Measurements from ENCODE around the gene SPON2.
"Not testable (repeated sequence)": the region's sequence is repeated elsewhere in the genome, so short reads cannot be mapped to it uniquely, and the experiment has no call there.

The SPON2 gene

DNA sequence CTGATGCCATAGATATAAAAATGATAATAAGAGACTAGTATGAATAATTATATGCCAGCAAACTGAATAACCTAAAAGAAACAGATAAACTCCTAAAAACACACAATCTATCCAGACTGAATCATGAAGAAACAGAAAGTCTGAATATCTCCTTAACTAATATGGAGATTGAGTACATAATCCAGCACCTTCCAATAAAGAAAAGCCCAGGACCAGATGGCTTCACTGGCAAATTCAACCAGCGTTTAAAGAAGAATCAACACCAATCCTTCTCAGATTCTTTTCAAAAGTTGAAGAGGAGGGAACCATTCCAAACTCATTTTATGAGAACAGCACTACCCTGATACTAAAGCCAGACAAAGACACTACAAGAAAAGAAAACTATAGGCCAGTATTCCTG is 32.5 kb downstream of the SPON2 start:
- no peak for DNase-seq

DNA sequence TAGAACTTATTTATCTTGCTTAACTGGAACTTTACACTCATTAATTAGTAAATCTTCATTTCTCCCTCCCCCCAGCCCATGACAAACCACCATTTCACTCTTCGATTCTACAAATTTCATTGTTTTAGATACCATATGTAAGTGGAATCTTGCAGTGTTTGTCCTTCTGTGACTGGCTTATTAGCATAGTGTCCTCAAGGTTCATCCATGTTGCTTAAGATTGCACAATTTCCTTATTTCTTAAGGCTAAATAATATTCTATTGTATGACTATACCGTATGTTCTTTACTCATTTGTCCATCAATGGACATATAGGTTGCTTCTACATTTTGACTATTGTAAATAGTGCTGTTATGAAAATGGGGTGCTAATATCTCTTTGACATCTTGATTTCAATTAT is 34.5 kb downstream of the SPON2 start:
- DNase-seq: no peak

DNA sequence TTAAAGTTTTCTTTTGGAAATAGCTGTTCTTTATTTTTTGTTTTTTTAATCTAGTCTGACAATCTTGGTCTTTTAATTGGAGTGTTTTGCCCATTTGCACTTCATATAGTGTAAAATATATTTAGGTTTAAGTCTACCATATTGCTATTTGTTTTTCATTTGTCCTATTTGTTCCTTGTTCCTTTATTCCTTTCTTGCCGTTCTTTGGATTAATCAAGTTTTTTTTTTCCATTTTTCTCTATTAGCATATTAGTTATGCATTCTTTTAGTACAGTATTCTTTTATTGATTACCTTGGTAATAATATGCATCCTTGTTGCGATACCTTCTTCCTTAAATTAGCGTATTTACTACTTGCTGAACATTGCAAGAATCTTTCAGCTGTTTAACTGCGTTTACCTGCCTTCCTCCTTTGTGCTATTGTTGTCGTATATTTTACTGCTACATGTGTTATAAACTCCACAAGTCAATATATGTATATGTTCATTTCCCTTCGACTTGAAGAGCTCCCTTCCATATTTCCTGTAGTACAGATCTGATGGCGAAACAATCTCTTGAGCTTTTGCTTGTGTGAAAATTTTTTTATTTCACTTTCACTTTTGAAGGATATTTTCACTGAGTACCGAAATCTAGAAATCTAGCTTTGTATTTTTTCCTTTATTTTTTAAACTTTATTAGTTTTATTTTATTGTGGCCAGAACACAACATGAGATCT is 35.2 kb downstream of the SPON2 start:
- no peak for DNase-seq

DNA sequence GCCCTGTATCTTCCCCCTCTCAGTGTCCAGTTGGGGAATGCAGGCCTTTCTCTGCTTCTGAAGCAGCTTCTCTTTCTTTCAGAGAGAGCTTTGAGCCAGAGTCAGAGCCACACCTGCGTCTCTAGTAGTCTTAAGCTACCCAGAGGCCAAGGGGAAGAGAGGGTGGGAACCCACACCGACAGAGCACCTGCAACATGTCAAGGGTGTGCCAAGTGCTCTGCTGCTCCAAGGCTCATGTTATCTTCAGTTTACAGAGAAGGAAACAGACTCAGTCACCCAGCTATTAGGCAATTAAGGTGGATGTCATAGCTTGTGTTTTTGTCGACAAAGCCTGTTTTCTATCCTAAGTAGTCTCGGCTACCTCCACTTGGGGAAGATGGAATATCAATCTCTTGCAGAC is 36.3 kb downstream of the SPON2 start:
- DNase-seq: no peak

DNA sequence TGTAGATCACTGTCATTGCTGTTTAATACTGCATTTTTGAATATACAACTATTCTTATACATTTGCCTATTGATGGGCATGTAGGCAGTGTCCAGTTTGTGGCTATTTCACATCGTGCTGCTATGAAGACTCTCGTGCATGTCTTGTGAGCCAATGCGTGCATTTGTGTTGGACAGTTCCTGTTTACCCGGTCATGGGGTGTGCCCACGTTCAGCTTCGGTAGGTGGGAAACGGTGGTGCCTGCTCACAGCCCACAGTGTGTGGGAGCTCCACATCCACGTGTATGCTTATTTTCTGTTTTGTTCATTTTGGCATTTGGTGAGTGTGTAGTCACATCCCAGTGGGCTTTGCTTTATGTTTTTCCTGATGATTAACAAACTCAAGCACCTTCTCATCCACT is 39.4 kb downstream of the SPON2 start:
- no peak for DNase-seq

DNA sequence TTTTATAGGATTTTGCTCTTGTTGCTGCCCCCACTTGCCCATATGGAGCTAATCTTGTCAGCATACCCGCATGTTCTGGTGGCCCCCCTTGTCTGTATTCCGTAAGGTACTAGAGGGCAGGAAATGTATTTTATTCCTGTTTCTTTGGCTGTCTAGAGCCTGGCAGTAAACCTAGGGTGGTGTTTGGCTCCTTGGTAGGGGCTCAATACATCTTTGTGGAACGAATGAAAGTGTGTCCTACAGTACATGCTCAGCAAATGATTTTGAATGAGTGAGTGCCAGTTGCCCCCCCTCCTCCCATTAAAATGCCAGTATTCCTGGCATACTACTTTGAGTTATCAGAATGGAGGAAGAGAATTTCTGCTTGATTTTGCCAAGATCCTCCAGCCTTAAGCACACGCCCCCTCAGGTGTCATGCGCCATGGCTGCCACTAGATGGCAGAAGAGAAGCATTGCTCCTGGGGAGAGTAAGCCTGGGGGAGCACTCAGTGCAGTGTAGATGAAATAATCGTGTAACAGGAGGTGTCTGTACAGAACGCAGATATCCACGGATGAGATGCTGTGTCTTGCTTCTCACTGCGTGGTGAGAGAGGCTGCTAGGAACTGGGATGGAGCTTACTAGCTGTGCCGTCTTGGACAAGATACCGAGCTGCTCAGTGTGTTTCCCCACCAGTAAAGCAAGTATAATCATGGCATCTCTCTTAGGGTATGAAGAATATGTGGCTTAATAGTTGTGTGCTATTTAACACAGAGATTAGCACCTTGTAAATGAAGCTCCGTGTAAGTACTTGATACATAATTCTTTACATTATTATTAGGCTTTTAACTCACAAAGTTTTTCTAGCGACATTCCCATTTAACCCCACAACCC is 41.8 kb downstream of the SPON2 start:
- DNase-seq: peak; percentile 66

DNA sequence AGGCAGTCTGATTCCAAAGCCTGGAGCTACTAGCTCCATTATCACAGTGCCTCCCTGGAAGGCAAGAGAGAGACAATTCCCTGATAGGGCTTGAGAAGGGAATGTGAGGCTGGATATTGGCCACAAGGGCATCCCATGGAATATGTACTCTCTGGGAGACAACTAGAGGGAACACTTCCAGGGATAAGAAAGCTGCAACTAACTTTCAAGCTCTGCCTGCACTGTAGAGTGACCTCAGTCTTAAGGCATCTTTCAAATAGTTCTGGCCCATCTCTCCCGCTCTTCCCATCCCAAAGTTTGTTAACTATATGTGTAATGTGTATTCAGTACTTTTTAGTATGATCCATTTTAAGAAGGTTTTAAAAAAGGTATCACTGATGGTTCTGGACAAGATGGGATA is 45.9 kb downstream of the SPON2 start:
- no peak for DNase-seq

DNA sequence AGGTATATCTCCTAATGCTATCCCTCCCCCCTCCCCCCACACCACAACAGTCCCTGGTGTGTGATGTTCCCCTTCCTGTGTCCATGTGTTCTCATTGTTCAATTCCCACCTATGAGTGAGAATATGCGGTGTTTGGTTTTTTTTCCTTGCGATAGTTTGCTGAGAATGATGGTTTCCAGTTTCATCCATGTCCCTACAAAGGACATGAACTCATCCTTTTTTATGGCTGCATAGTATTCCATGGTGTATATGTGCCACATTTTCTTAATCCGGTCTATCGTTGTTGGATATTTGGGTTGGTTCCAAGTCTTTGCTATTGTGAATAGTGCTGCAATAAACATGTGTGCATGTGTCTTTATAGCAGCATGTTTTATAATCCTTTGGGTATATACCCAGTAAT is 46.9 kb downstream of the SPON2 start:
- DNase-seq: not testable (repeated sequence)

DNA sequence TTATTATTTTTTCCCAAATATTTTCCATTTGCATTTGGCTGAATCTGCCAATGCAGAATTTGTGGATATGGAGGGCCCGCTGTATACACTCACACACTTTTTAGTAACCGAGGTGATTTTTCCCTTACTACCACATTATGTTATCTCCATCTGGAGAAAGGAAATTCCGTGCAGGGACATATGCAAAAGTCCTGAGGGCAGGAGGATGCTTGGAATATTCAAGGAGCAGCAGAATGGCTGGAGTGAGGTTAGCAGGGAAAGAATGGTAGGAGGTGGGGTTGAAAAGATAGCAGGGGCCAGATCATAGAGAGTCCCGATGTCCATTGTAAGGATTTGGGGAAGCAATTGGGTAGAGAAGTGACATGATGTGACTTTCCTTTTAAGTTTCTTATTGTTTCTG is 47.6 kb downstream of the SPON2 start:
- no peak for DNase-seq

DNA sequence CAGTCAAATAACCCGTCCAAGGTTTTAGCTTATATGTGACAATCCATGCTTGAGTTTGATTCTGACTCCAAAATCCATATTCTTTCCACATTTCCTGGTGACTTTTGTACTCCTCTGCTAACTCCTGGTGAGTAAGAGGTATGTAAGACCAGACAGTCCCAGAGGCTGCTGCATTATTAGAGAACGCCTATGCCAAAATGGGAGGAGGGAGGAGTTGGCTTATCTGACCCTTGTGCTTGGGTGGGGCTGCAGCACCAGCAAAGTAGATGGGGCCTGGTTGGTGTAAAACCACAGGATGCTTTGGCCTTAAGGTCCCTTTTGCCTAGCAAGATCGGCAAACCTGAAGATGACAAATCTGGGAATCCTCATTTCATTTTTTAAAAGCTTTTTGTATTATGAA is 49.9 kb downstream of the SPON2 start:
- DNase-seq: no peak

All from effector CD8-positive, alpha-beta T cell (primary cell).